OCI-M1 (cell line): ENCODE results near the gene PRKACA.
"Not testable (repeated sequence)": the region's sequence is repeated elsewhere in the genome, so short reads cannot be mapped to it uniquely, and the experiment has no call there.

Experiments
- DNase-seq: peaks from one replicate; lab custom pipeline; 2025; lab: John Stamatoyannopoulos, UW

The PRKACA gene

DNA sequence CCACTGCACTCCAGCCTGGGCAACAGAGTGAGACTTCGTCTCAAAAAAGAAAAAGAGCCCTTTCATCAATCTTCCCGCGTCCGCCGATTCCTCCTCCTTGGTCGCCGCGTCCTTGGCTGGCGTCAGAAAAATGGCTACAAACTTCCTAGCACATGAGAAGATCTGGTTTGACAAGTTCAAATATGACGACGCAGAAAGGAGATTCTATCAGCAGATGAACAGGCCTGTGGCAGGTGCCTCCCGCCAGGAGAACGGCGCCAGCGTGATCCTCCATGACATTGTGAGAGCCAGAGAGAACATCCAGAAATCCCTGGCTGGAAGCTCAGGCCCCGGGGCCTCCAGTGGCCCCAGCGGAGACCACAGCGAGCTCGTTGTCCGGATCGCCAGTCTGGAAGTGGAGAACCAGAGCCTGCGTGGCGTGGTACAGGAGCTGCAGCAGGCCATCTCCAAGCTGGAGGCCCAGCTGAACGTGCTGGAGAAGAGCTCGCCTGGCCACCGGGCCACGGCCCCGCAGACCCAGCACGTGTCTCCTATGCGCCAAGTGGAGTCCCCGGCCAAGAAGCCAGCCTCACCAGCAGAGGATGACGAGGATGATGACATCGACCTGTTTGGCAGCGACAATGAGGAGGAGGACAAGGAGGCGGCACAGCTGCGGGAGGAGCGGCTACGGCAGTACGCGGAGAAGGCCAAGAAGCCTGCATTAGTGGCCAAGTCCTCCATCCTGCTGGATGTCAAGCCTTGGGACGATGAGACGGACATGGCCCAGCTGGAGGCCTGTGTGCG lies 47.1 kb downstream of the PRKACA start:
- DNase-seq: no peak

DNA sequence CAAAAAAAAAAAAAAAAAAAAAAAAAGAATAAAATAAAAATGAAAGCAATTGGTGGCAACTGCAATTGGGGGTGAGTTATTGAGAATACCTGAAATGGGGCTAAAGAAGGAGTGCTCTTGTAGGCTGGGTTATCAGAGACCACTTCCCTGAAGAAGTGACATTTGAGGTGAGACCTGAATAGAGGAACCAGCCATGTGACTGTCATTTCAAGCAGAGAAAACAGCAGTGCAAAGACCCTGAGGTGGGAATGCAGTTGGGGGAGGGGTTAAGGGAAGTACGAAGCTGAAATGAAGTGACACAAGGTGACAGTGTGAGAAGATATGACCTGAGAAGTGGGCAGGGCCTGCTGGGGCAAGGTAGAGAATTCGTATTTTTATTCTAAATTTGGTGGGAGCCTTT lies 51.4 kb downstream of the PRKACA start:
- no peak for DNase-seq

GRCh38 chr19:14063105-14063504 lies 54.5 kb downstream of the PRKACA start:
- no peak for DNase-seq

GRCh38 chr19:14062558-14062855 lies 55.1 kb downstream of the PRKACA start:
- no peak for DNase-seq

- no peak for DNase-seq
These were observed 55.6 kb downstream of the PRKACA start, which contains the start of gene PALM3 for GRCh38 chr19:14061751-14062557. Gene PALM3 (minus strand): TSS chr19:14062076. CDS start chr19:14061980, 96 bp downstream.

DNA sequence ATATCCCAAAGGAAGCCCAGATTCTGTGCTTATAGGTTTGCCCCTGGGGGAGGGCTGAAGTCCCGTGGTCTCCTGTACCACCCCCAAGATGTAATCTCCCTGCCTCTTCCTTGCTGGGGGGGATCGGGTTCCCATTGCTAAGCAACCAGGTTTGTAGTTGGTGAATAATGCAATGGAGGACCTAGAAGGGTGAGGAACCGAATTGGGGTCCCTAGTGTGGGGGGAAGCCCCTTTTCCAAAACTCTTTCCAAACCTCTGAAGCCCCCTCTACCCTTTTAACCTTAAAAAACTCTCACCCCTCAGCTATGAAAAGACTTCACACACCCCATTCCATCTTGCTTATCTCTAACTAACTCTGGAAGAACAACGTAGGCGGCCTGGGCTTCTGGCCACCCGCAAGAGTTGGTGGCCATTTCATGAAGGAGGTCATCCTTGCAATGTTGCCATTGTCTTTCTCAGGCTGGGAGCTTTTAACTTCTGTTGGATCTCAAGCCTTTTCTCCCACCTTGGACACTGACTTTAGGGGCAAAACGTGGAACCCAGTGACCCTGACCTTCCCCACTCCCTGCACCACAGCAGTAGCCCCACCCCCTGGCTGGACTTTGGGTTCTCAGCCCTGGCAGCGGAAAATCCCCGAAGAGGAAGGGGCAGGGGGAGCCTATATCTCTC lies 56.3 kb downstream of the PRKACA start:
- peak; percentile 66 for DNase-seq

DNA sequence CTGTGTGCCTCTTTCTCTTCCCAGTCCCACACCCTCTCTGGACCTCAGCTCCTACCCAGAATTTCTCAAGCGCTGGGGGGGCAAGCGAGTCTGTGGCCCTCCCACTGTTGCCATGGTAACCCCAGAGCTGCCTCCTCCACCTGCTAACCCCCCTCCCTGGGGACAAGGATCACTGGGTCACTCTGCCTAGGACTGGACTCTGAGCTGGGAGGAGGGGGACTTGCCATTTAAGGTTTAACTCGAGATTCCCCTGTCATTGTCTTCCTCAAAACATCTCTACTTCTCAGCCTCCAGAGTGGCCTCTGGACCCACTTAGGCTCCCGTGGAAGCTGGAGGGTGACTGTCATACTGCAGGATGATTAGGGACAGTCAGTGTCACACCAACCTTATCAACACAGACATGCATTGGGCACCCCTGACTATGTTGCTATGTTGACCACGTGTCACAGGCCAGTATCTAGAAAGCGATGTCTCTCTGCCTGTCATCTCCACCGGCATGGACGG lies 57.9 kb downstream of the PRKACA start:
- DNase-seq: peak; percentile 80

GRCh38 chr19:14059093-14059480 lies 58.5 kb downstream of the PRKACA start:
- DNase-seq: peak; percentile 78

GRCh38 chr19:14058182-14059092 lies 59.1 kb downstream of the PRKACA start:
- DNase-seq: no peak

DNA sequence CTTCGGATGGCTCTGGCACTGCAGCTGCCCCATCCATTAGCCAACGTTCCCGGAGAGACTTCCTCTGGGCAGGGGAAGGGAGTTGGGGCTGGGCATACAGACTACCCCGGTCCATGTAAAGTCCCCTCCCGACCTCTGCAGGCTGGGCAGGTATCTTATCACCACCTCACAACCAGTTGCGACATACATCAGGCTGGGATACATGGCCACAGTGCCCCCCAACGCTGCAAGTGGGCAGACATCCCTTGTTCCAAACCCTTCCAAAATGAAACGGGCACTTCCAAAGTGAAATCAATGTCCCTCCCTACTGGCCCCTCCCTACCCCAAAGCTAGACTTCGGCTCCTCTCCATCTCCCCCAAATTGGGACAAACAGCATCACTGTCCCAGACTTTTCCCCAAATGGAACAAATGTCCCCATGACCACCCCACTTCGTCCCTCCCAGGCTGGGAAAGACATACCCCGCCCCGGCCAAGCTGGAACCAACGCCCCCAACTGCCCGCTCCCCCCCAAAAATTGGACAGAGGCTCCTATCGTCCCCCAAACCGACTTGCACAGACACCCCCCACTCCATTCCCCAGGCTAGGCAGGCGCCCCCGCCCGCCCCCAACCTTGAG lies 60.7 kb downstream of the PRKACA start:
- DNase-seq: peak; percentile 61

DNA sequence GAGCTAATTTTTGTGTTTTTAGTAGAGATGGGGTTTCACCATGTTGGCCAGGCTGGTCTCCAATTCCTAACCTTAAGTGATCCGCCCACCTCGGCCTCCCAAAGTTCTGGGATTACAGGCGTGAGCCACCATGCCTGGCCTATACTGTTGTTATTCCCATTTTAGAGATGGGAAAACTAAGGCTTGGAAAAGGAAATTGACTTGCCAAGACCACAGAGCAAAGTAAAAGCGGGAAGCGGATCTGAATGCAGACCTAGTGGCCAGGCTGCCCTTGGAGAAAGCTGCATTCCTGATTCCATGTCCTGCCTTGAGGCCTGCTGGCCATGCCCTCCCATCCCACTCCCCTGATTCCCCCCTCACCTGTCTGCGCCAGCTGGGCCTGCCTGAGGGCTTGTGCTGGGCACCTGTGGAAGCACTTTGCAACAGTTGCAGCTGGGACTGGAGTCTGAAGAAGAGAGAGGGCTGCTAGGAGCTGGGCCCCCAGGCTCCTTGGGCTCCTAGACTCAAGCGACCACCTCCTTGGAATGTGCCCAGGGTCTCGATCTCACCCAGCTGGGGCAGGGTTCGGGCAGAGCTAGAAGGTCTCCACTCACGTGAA lies 61.4 kb downstream of the PRKACA start:
- no peak for DNase-seq

- DNase-seq: no peak
These were observed 62.2 kb downstream of the PRKACA start for GRCh38 chr19:14055396-14055795.

DNA sequence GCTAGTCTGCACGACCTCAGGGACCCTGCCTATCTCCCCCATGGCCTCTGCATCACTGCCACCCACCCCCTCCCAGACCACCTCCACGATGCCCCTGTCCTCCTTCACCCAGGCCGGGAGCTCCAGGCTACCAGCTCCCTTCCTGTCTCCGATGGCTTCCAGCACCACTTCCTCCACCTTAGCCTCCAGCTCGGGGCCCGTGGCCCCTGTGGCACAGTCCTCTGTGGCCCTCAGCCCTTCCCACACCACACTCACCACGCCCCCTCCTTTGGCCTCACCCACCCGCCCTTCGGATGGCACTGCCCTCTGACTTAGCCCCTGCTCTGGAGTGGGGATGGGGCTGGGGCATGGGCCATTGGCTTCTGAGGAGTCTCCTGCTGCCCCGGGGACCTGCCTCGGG lies 62.8 kb downstream of the PRKACA start:
- no peak for DNase-seq

DNA sequence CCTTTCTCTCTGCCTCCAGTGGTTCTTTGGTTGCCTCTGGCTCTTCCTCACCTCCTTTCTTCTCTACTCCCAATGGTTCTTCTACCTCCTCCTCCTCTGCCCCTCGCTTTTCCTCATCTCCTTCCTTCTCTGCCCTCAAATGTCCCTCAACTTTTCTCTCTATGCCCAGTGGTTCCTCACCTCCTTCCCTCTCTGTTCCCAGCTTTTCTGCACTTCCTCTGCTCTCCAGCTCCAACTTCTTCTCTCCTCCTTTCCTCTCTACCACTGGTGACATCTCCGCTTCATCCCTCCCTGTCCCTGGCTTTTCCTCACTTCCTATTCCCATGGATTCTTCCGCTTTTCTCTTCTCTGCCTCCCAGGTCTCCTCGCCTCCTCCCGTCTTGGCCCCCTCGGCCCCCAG lies 63.5 kb downstream of the PRKACA start:
- DNase-seq: no peak

DNA sequence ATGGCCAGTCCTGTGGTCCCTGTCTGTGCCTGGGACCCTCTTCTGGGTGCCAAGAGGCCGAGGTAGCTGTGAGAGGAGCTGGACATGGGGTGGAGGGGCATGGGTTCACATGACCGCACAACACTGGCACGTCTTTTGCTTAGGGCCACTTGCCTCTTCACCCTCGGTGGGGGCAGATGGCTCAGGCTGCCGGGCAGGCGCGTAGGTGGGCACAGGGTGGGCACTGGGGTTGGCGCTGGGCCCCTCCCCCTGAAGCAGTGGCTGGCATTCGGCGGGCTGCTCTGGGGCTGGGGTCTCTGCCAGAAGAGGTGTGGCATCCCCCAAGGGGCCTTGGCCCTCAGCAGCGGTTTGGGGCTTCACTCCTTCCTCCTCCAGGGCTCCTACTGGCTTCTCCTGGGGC lies 64.1 kb downstream of the PRKACA start:
- no peak for DNase-seq

GRCh38 chr19:14053032-14053431 lies 64.5 kb downstream of the PRKACA start:
- peak; percentile 61 for DNase-seq

- DNase-seq: no peak
These were observed 65.1 kb downstream of the PRKACA start for GRCh38 chr19:14052470-14052869.

- no peak for DNase-seq
These were observed 65.6 kb downstream of the PRKACA start for GRCh38 chr19:14051980-14052379.

GRCh38 chr19:14050961-14051360 lies 66.6 kb downstream of the PRKACA start:
- DNase-seq: not testable (repeated sequence)

DNA sequence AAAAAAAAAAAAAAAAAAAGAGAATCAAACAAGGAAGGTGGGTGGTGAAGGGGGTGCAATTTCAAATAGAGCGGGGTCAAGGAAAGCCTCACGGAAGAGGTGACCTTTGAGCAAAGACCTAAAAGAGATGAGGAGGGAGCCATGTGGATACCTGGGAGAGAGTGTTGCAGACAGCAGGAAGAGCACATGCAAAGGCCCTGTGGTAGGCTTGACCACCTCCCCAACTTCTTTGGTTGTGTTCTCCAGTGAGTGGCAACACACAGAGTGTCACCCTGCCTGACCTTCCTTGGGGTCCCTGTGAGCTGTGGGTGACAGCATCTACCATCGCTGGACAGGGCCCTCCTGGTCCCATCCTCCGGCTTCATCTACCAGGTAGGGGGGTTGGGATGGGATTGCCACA lies 67.0 kb downstream of the PRKACA start:
- no peak for DNase-seq
